Neural cell (in vitro differentiated cells): Measurements from ENCODE around the gene STAP2. TPM values are rescaled to one million over a fixed set of nuclear protein-coding genes. Genes with fewer than 3 reads are reported as not detected.

ENCODE experiments used
- H2AFZ ChIP-seq: fragments of 200-600, 300-800 bp; sonication (generic), shearing (Covaris generic); 2 replicates; pipeline ENCODE4 v1.6.0; 2014; ENCODE audit warnings: low read depth, mild to moderate bottlenecking, antibody characterized with exemption, low read length, moderate library complexity
- H3F3A ChIP-seq: fragments of 200-600 bp; shearing (Covaris generic); 2 replicates; pipeline ENCODE4 v1.6.1; 2016; ENCODE audit warnings: mild to moderate bottlenecking, moderate library complexity, mixed read lengths, antibody characterized with exemption, low read length; ENCODE audit not compliant: insufficient read depth, poor library complexity, severe bottlenecking
- H3K27ac ChIP-seq: fragments of 200-600, 300-800 bp; sonication (generic), shearing (Covaris generic); 2 replicates; pipeline ENCODE4 v1.5.1; 2014; ENCODE audit warnings: mild to moderate bottlenecking, low read length, moderate library complexity
- H3K27me3 ChIP-seq: fragments of 300-800, 200-600 bp; sonication (generic), shearing (Covaris generic); 2 replicates; pipeline ENCODE4 v1.6.0; 2014; ENCODE audit warnings: mild to moderate bottlenecking, low read depth, low read length, moderate library complexity; ENCODE audit not compliant: insufficient read depth
- H3K36me3 ChIP-seq: fragments of 300-800, 200-600 bp; sonication (generic), shearing (Covaris generic); 2 replicates; pipeline ENCODE4 v1.5.1; 2014; ENCODE audit warnings: mild to moderate bottlenecking, antibody characterized with exemption, low read length, moderate library complexity; ENCODE audit not compliant: insufficient read depth
- H3K4me2 ChIP-seq: fragments of 300-800, 200-600 bp; sonication (generic), shearing (Covaris generic); 2 replicates; pipeline ENCODE4 v1.6.0; 2014; ENCODE audit warnings: mild to moderate bottlenecking, low read length
- H3K4me3 ChIP-seq: fragments of 300-800, 200-600 bp; sonication (generic), shearing (Covaris generic); 2 replicates; pipeline ENCODE4 v1.5.1; 2014; ENCODE audit warnings: mild to moderate bottlenecking, low read length, moderate library complexity
- H3K79me2 ChIP-seq: fragments of 200-600 bp; shearing (Covaris generic); replicated peaks from 2 replicates; pipeline ENCODE4 v1.6.0; 2014; ENCODE audit warnings: mild to moderate bottlenecking, low read length, moderate library complexity; ENCODE audit not compliant: insufficient read depth
- H3K9ac ChIP-seq: fragments of 300-800, 200-600 bp; sonication (generic), shearing (Covaris generic); 2 replicates; pipeline ENCODE4 v1.6.1; 2016; ENCODE audit warnings: mild to moderate bottlenecking, low read length, mixed read lengths
- H3K9me2 ChIP-seq: fragments of 200-600 bp; shearing (Covaris generic); 2 replicates; pipeline ENCODE4 v1.6.1; 2016; ENCODE audit warnings: mild to moderate bottlenecking, low read length, mixed read lengths; ENCODE audit not compliant: insufficient read depth
- H3K9me3 ChIP-seq: fragments of 200-600, 300-800 bp; sonication (generic), shearing (Covaris generic); 2 replicates; pipeline ENCODE4 v1.6.1; 2016; ENCODE audit warnings: mild to moderate bottlenecking, mixed run types, low read length, moderate library complexity, mixed read lengths
- H4K20me1 ChIP-seq: fragments of 200-600 bp; shearing (Covaris generic); 2 replicates; pipeline ENCODE4 v1.6.1; 2016; ENCODE audit warnings: mild to moderate bottlenecking, mixed run types; ENCODE audit not compliant: insufficient read depth
- CTCF ChIP-seq: fragments of 450-650 bp; IDR thresholded peaks from 2 replicates; pipeline ENCODE4 v1.5.1; 2014; ENCODE audit warnings: antibody characterized with exemption, mild to moderate bottlenecking, moderate library complexity; ENCODE audit not compliant: poor library complexity, severe bottlenecking
- EP300 ChIP-seq: fragments of 450-650 bp; conservative IDR thresholded peaks from 2 replicates; pipeline ENCODE4 v1.6.1; 2014; ENCODE audit warnings: antibody characterized with exemption, mild to moderate bottlenecking, moderate library complexity; ENCODE audit not compliant: poor library complexity, severe bottlenecking
- EZH2 ChIP-seq: fragments of 200-600, 300-800 bp; shearing (Covaris generic), sonication (generic); IDR thresholded peaks from 2 replicates; pipeline ENCODE4 v1.6.1; 2014; ENCODE audit warnings: antibody characterized with exemption, low read length, borderline replicate concordance, mild to moderate bottlenecking; ENCODE audit not compliant: insufficient read depth, poor library complexity, severe bottlenecking
- MXI1 ChIP-seq: fragments of 450-650 bp; conservative IDR thresholded peaks from 2 replicates; pipeline ENCODE4 v1.6.1; 2014; ENCODE audit warnings: antibody characterized with exemption, mild to moderate bottlenecking; ENCODE audit not compliant: poor library complexity, severe bottlenecking
- POLR2AphosphoS5 ChIP-seq: IDR thresholded peaks from 2 replicates; pipeline ENCODE4 v1.6.1; 2012
- RAD21 ChIP-seq: fragments of 450-650 bp; conservative IDR thresholded peaks from 2 replicates; pipeline ENCODE4 v1.6.1; 2014; ENCODE audit warnings: antibody characterized with exemption, mild to moderate bottlenecking, moderate library complexity
- REST ChIP-seq: IDR thresholded peaks from 2 replicates; pipeline ENCODE4 v1.6.1; 2012; ENCODE audit warnings: borderline replicate concordance
- SMC3 ChIP-seq: fragments of 450-650 bp; conservative IDR thresholded peaks from 2 replicates; pipeline ENCODE4 v1.6.1; 2014; ENCODE audit warnings: antibody characterized with exemption, mild to moderate bottlenecking, moderate library complexity; ENCODE audit not compliant: poor library complexity
- TAF1 ChIP-seq: IDR thresholded peaks from 2 replicates; pipeline ENCODE4 v1.6.1; 2012; ENCODE audit warnings: low read depth
- polyA plus RNA-seq: library from polyadenylated mRNA; depleted of rRNA; stranded (reverse); fragments of >200 nt; gene quantifications from 2 replicates; pipeline ENCODE4 v1.2.3, GENCODE V29; 2014

The STAP2 gene
- polyA plus RNA-seq, 1 donor from 2014 or later: 0.16 TPM

GRCh38 chr19:4369888-4370260, 31.2 kb upstream of the STAP2 start:
- no peaks in the 10 kb centered on the region for H3K9me2 ChIP-seq
- H3K36me3 ChIP-seq: no peaks in the 10 kb centered on the region
- no peak overlapping the region for H3K4me3 ChIP-seq
- H3K9ac ChIP-seq: no peak overlapping the region
- no peak overlapping the region for H2AFZ ChIP-seq
- no peaks in the 10 kb centered on the region for H4K20me1 ChIP-seq
- H3K27ac ChIP-seq: no peak overlapping the region
- H3K4me2 ChIP-seq: no peak overlapping the region
- no peaks in the 10 kb centered on the region for H3F3A ChIP-seq
- H3K27me3 ChIP-seq: no peaks in the 10 kb centered on the region
- no peaks in the 10 kb centered on the region for H3K9me3 ChIP-seq
- no peaks in the 10 kb centered on the region for H3K79me2 ChIP-seq
- peak; percentile 43 for TF ChIP-seq SMC3
- no peak for TF ChIP-seq RAD21
- peak; percentile 36 for TF ChIP-seq CTCF

GRCh38 chr19:4369109-4369887, 30.7 kb upstream of the STAP2 start:
- H2AFZ ChIP-seq: no peak overlapping the region
- no peak overlapping the region for H3K9ac ChIP-seq
- H3K27ac ChIP-seq: no peak overlapping the region
- H4K20me1 ChIP-seq: no peaks in the 10 kb centered on the region
- no peaks in the 10 kb centered on the region for H3K36me3 ChIP-seq
- H3K4me2 ChIP-seq: no peak overlapping the region
- no peaks in the 10 kb centered on the region for H3K9me3 ChIP-seq
- no peaks in the 10 kb centered on the region for H3F3A ChIP-seq
- no peaks in the 10 kb centered on the region for H3K79me2 ChIP-seq
- no peak overlapping the region for H3K4me3 ChIP-seq
- no peaks in the 10 kb centered on the region for H3K27me3 ChIP-seq
- no peaks in the 10 kb centered on the region for H3K9me2 ChIP-seq
- TF ChIP-seq REST: no peak
- no peak for TF ChIP-seq EZH2
- no peak for TF ChIP-seq TAF1
- TF ChIP-seq EP300: no peak
- no peak for TF ChIP-seq RAD21
- TF ChIP-seq CTCF: no peak
- TF ChIP-seq MXI1: no peak
- no peak for TF ChIP-seq SMC3
- no peak for TF ChIP-seq POLR2AphosphoS5
